A549 (cell line): ENCODE data around the gene FBXW5. TPM values are rescaled to one million over a fixed set of nuclear protein-coding genes. Genes with fewer than 3 reads are reported as not detected.

Experiments used
- ATAC-seq, 2 experiments: fragments of 200-7000 bp in 1 of 2; fragments of >200 bp in 1 of 2; cut with Nextera tagmentation in 1 of 2; cut with Tn5 transposase in 1 of 2; 3 replicates each; pipeline versions ENCODE4 v1.8.0 to v1.9.1; 2018 to 2020; ENCODE audit warnings: mild to moderate bottlenecking in 1 of 2, moderate library complexity in 1 of 2
- CTCF ChIA-PET: fragments of 300-600 bp; sonication (Branson Sonifier 250); formaldehyde crosslinking; extraction: SDS; loops from one replicate; lab custom pipeline; 2021; ENCODE audit warnings: antibody characterized with exemption, inconsistent platforms; lab: Yijun Ruan, JAX
- POLR2A ChIA-PET: fragments of 350-600 bp; formaldehyde crosslinking; extraction: SDS; loops from one replicate; lab custom pipeline; 2021; ENCODE audit warnings: antibody characterized with exemption, inconsistent platforms; lab: Yijun Ruan, JAX
- DNase-seq, 2 experiments: peaks; one replicate each; pipeline versions ENCODE4 v3.0.0 to v3.0.0-alpha.2; 2011 to 2016; ENCODE audit warnings: low read depth in 1 of 2, low spot score in 1 of 2
- FAIRE-seq: peaks from 2 replicates; lab custom pipeline; 2011; peaks lifted over from hg19 to GRCh38; lab: Jason Lieb, UNC
- H3K27ac ChIP-seq, 2 experiments: fragments of >200 bp; sonication (Bioruptor Twin); formaldehyde crosslinking; 3 replicates each; pipeline ENCODE4 v1.5.1; 2016 to 2017
- H3K4me1 ChIP-seq: fragments of >200 bp; sonication (Bioruptor Twin); formaldehyde crosslinking; 3 replicates; pipeline ENCODE4 v1.6.1; 2016
- H3K4me2 ChIP-seq: fragments of >200 bp; sonication (Bioruptor Twin); formaldehyde crosslinking; 3 replicates; pipeline ENCODE4 v1.6.1; 2016
- H3K4me3 ChIP-seq: fragments of >200 bp; sonication (Bioruptor Twin); formaldehyde crosslinking; 3 replicates; pipeline ENCODE4 v1.5.1; 2016
- H3K9me3 ChIP-seq: fragments of >200 bp; sonication (Bioruptor Twin); formaldehyde crosslinking; 3 replicates; pipeline ENCODE4 v1.6.1; 2016
- ATOH8 ChIP-seq: fragments of 250-450 bp; sonication (Bioruptor Pico); IDR thresholded peaks from 2 replicates; pipeline ENCODE4 v1.5.0; 2020; ENCODE audit warnings: low read depth, mild to moderate bottlenecking, moderate library complexity
- CBX8 ChIP-seq: fragments of 200-600 bp; sonication (generic); IDR thresholded peaks from 2 replicates; pipeline ENCODE4 v1.6.1; 2016
- CHD2 ChIP-seq: fragments of 150-350 bp; IDR thresholded peaks from 2 replicates; pipeline ENCODE4 v1.6.1; 2014; ENCODE audit warnings: low read length; ENCODE audit not compliant: partially characterized antibody
- E2F6 ChIP-seq: IDR thresholded peaks from 2 replicates; pipeline ENCODE4 v1.6.1; 2012; ENCODE audit warnings: low read depth, borderline replicate concordance
- EHF ChIP-seq: fragments of 250-450 bp; sonication (Bioruptor Pico); IDR thresholded peaks from 2 replicates; pipeline ENCODE4 v1.5.0; 2020; ENCODE audit warnings: mild to moderate bottlenecking
- EHMT2 ChIP-seq: fragments of 200-600 bp; sonication (generic); IDR thresholded peaks from 2 replicates; pipeline ENCODE4 v1.6.1; 2016; ENCODE audit warnings: antibody characterized with exemption, low read depth, mild to moderate bottlenecking, moderate library complexity
- FOXS1 ChIP-seq: fragments of 250-450 bp; sonication (Bioruptor Pico); IDR thresholded peaks from 2 replicates; pipeline ENCODE4 v1.5.0; 2020; ENCODE audit warnings: mild to moderate bottlenecking, moderate library complexity
- HEYL ChIP-seq: fragments of 250-450 bp; sonication (Bioruptor Pico); IDR thresholded peaks from 2 replicates; pipeline ENCODE4 v1.8.0; 2021; ENCODE audit warnings: mild to moderate bottlenecking, moderate library complexity
- HMGXB4 ChIP-seq: fragments of 250-450 bp; sonication (Bioruptor Pico); IDR thresholded peaks from 2 replicates; pipeline ENCODE4 v1.5.0; 2021; ENCODE audit warnings: mild to moderate bottlenecking, moderate library complexity, borderline replicate concordance
- HOXA7 ChIP-seq: fragments of 250-450 bp; sonication (Bioruptor Pico); IDR thresholded peaks from 2 replicates; pipeline ENCODE4 v1.5.0; 2020; ENCODE audit warnings: mild to moderate bottlenecking, moderate library complexity
- JUNB ChIP-seq: fragments of >200 bp; sonication (Bioruptor Twin); formaldehyde crosslinking; IDR thresholded peaks from 2 replicates; pipeline ENCODE4 v1.6.1; 2016
- KDM1A ChIP-seq: fragments of 200-600 bp; sonication (generic); IDR thresholded peaks from 2 replicates; pipeline ENCODE4 v1.6.1; 2016; ENCODE audit warnings: low read depth, mild to moderate bottlenecking
- MAFK ChIP-seq: fragments of 450-650 bp; IDR thresholded peaks from 2 replicates; pipeline ENCODE4 v1.6.1; 2014; ENCODE audit not compliant: partially characterized antibody
- MAX ChIP-seq: IDR thresholded peaks from 2 replicates; pipeline ENCODE4 v1.6.1; 2012
- MAZ ChIP-seq: fragments of 150-350 bp; IDR thresholded peaks from 2 replicates; pipeline ENCODE4 v1.6.1; 2014; ENCODE audit warnings: antibody characterized with exemption, low read depth, low read length, borderline replicate concordance
- MYC ChIP-seq: IDR thresholded peaks from 2 replicates; pipeline ENCODE4 v1.6.1; 2012; ENCODE audit warnings: mild to moderate bottlenecking, inconsistent platforms, low read length, improper control_type of control experiment, borderline replicate concordance
- NR3C1 ChIP-seq: fragments of >200 bp; sonication (Bioruptor Twin); formaldehyde crosslinking; IDR thresholded peaks from 3 replicates; pipeline ENCODE4 v1.6.1; 2017
- PHF8 ChIP-seq: fragments of 200-600 bp; sonication (generic); IDR thresholded peaks from 2 replicates; pipeline ENCODE4 v1.6.1; 2016; ENCODE audit warnings: low read depth, mild to moderate bottlenecking, antibody characterized with exemption, moderate library complexity, borderline replicate concordance
- RAD21 ChIP-seq, 2 experiments: fragments of >200 bp in 1 of 2; sonication (Bioruptor Twin) in 1 of 2; formaldehyde crosslinking in 1 of 2; IDR thresholded peaks in 1 of 2; conservative IDR thresholded peaks in 1 of 2; 2 replicates in 1 of 2; 3 replicates in 1 of 2; pipeline ENCODE4 v1.6.1; 2012 to 2018; ENCODE audit warnings: inconsistent platforms in 1 of 2
- RARB ChIP-seq: fragments of 250-450 bp; sonication (Bioruptor Pico); IDR thresholded peaks from 2 replicates; pipeline ENCODE4 v1.8.0; 2021; ENCODE audit warnings: mild to moderate bottlenecking, moderate library complexity
- REST ChIP-seq: fragments of 200-600 bp; sonication (generic); IDR thresholded peaks from 2 replicates; pipeline ENCODE4 v1.6.1; 2016; ENCODE audit warnings: antibody characterized with exemption, mild to moderate bottlenecking, moderate library complexity
- RNF2 ChIP-seq: fragments of 200-600 bp; sonication (generic); IDR thresholded peaks from 2 replicates; pipeline ENCODE4 v1.6.1; 2016; ENCODE audit warnings: low read depth, mild to moderate bottlenecking, antibody characterized with exemption, moderate library complexity, borderline replicate concordance
- SREBF2 ChIP-seq: fragments of 450-650 bp; IDR thresholded peaks from 2 replicates; pipeline ENCODE4 v1.6.1; 2014; ENCODE audit warnings: mild to moderate bottlenecking, moderate library complexity
- TP53 ChIP-seq: fragments of 250-450 bp; sonication (Bioruptor Pico); IDR thresholded peaks from 2 replicates; pipeline ENCODE4 v1.5.0; 2021; ENCODE audit warnings: mild to moderate bottlenecking, moderate library complexity
- ZSCAN20 ChIP-seq: fragments of 250-450 bp; sonication (Bioruptor Pico); IDR thresholded peaks from 2 replicates; pipeline ENCODE4 v1.8.0; 2022; ENCODE audit warnings: mild to moderate bottlenecking, moderate library complexity
- WGBS: methylation state at CpG from one replicate; pipeline ENCODE4 v1.1.6; 2017; ENCODE audit errors: missing lambda C conversion rate; 5-methylcytosine and 5-hydroxymethylcytosine counted together
- polyA plus RNA-seq, 4 experiments: library from polyadenylated mRNA; depleted of rRNA in 3 of 4; stranded (reverse); fragments of >200 nt; fragmentation: RNase III in 1 of 4; extraction: RNeasy Plus Mini Kit Qiagen cat#74134 plus additional on column Dnase treatment in 1 of 4; gene quantifications; 2 replicates in 3 of 4; 3 replicates in 1 of 4; pipeline ENCODE4 v1.2.3, GENCODE V29; 2011 to 2017

FBXW5 gene
- polyA plus RNA-seq, 2 of the 4 experiments (the other 2 are of a cell fraction), result 37.5 to 59.5 TPM

- TF ChIP-seq REST (no peak), HEYL (CRISPR knock-in tag) (no peak), SREBF2 (no peak)
Observed at GRCh38 chr9:136972335-136972734, 27.8 kb upstream of the FBXW5 start (continued).

- 68% methylated on average over 12 of the region's 14 CpGs for whole genome bisulfite sequencing
- FAIRE-seq, result no peak
- CTCF ChIA-PET, result interaction anchor here (1.0 to 7.8 kb wide), 6 partner anchors 10 to 64 kb away, joined by 3 to 64 read pairs (median 5); partner anchors contain the start of genes C8G and FBXW5
Observed at GRCh38 chr9:136971746-136972145, 27.2 kb upstream of the FBXW5 start.

GRCh38 chr9:136970361-136970760, 25.8 kb upstream of the FBXW5 start:
- DNase-seq (no peak), ATAC-seq (no peak), FAIRE-seq (no peak)
- CTCF ChIA-PET, result interaction anchor here (1.0 to 7.8 kb wide), 4 partner anchors 10 to 65 kb away, joined by 3 to 64 read pairs (median 10); partner anchors contain the start of genes C8G and FBXW5
- no peak overlapping the region for H3K4me2 ChIP-seq
- H3K27ac ChIP-seq, result no peak overlapping the region; a peak in 1 of 6 replicates
- H3K4me1 ChIP-seq, result peaks cover 10% of the 10 kb centered on the region
- H3K4me3 ChIP-seq, result no peak overlapping the region
- POLR2A ChIA-PET, result no interaction called here
- no peaks in the 10 kb centered on the region for H3K9me3 ChIP-seq
- WGBS, result 81% methylated on average over 5 of the region's 11 CpGs
- TF ChIP-seq MAX, result no peak
- no peak for TF ChIP-seq HOXA7 (CRISPR knock-in tag)
- TF ChIP-seq RNF2, result no peak
- no peak for TF ChIP-seq FOXS1 (CRISPR knock-in tag)
- TF ChIP-seq TP53 (CRISPR knock-in tag), result no peak
- TF ChIP-seq KDM1A, result no peak
- TF ChIP-seq CBX8, result no peak
- TF ChIP-seq CHD2, result no peak
- TF ChIP-seq EHMT2, result no peak
- TF ChIP-seq EHF (CRISPR knock-in tag), result no peak
- TF ChIP-seq PHF8, result no peak
- no peak for TF ChIP-seq MYC
- TF ChIP-seq JUNB, result no peak
- no peak for TF ChIP-seq HMGXB4 (CRISPR knock-in tag)
- no peak for TF ChIP-seq REST
- TF ChIP-seq NR3C1, result no peak

More at GRCh38 chr9:136971746-136972145, 27.2 kb upstream of the FBXW5 start:
- no peak for ATAC-seq
- no peak overlapping the region for H3K4me2 ChIP-seq
- no peak overlapping the region for H3K27ac ChIP-seq
- H3K9me3 ChIP-seq, result no peaks in the 10 kb centered on the region
- no peak for TF ChIP-seq MAFK
- TF ChIP-seq E2F6, result no peak
- TF ChIP-seq ZSCAN20, result no peak
- TF ChIP-seq ATOH8, result no peak
- no peak for TF ChIP-seq RAD21 (conservative IDR thresholded peaks at IDR 0.05 in 1 of 2, IDR thresholded peaks at IDR 0.05 in 1 of 2)
- TF ChIP-seq RARB (CRISPR knock-in tag), result no peak
- no peak for TF ChIP-seq MAZ
- POLR2A ChIA-PET, result interaction anchor here (0.9 kb wide), 1 partner anchor 20 kb away, joined by 3 read pairs; the partner anchor contains the start of gene PAXX
- H3K4me3 ChIP-seq, result no peak overlapping the region
- H3K4me1 ChIP-seq, result peaks cover 10% of the 10 kb centered on the region
- DNase-seq, result no peak
